Superior temporal gyrus (tissue), 1 donor: ENCODE results near the gene KRT82.

Experiments used
- DNase-seq: peaks from one replicate; pipeline ENCODE4 v3.0.0-alpha.2; 2016; ENCODE audit errors: extremely low spot score

KRT82 gene

GRCh38 chr12:52436000-52436827 is 30.1 kb upstream of the KRT82 start:
- no peak for DNase-seq

DNA sequence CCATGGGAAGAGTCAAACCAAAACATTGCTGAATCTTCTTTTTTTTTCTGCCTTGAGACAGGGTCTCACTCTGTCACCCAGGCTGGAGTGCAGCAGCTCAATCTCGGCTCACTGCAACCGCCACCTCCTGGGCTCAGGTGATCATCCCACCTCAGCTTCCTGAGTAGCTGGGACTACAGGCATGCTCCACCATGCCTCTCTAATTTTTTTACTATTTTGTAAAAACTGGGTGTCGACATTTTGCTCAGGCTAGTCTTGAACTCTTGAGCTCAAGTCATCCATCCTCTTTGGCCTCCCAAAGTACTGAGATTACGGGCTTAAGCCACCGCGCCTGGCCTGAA is 29.5 kb upstream of the KRT82 start:
- DNase-seq: no peak

GRCh38 chr12:52434760-52435530 is 28.8 kb upstream of the KRT82 start:
- no peak for DNase-seq

DNA sequence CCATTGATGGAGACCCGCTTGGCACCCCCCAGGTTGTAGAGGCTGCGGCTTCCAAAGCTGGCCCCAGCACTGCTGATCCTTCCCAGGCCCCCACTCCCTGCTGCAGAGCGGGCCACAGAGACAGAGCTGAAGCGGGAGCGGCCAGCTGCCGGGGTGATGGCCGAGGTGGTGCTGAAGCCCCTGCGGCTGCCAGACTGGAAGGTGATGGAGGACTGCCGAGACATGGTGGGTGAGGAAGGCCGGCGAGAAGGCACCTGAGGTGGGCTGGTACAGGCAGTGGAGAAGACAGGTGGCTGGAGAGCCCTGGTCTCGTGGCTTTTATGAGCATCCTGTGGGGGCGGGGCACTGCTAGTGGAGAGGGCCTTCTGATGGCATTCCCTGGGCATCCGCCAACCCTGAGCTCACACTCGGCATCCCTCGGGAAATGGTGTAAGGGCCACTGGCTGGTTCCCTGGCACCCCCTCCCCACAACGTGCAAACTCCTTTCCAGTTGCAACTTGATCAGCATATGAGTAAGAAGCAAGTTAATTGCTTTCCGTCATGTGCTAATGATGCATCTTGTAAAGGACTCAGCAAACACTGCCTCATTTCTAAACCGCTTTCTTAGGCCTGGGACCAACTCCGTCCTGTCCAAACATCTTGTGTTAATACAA is 28.1 kb upstream of the KRT82 start, which contains the start of gene KRT75:
Gene KRT75, minus strand, starts transcription at position 291 of the 653 bp plus-strand sequence. Its CDS starts 67 bp downstream, at position 224.
- no peak for DNase-seq

- no peak for DNase-seq
Observed at GRCh38 chr12:52433501-52434080, 27.5 kb upstream of the KRT82 start.

DNA sequence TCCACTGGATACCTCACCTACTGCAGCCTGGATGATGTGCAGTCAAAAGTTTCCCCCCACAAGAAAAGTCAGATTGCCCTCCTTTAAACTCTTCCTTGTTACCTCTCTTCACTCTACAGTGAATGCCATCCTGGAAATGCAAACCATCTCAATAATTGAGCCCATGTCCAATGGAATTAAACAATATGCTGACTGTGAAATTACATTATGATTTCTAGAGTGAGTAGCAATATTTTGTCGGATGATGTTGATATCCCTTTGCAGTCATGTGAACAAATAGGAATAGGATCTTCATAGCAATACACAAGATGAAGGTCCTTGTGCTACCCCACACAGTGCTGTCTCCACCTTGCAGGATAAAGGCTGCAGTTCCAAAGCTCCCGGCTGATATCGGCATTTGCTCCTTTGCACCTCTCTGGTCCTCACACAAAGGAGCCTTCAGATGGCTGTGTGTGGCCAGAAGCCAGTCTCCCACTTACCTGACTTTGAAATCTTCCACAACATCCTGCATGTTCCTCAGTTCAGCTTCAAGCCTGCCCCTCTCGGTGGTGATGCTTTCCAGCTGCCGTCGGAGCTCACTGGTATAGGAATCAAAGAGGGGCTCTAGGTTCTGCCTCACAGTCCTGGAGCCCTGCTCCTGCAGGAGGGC is 26.5 kb upstream of the KRT82 start:
- no peak for DNase-seq

GRCh38 chr12:52428121-52428520 is 22.0 kb upstream of the KRT82 start:
- no peak for DNase-seq

DNA sequence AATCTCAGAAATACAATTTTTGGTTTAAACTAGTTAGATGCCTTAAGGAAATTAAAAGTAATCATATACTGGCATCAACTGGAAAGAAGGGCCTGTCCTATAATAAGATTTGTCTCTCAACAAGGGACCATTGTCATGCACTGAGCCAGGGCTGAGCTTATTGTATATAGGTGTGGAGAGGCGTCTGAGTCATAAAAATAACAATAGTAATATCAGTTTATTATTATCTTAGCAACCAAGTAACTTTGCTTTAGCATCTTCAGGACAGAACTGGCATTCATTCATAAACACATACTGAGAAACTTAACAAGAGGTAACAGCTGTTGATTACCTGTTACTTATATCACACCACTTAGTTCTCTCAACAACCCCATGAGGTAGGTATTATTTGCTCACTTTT is 20.9 kb upstream of the KRT82 start:
- DNase-seq: no peak

- no peak for DNase-seq
Observed at GRCh38 chr12:52426034-52426433, 19.9 kb upstream of the KRT82 start.

DNA sequence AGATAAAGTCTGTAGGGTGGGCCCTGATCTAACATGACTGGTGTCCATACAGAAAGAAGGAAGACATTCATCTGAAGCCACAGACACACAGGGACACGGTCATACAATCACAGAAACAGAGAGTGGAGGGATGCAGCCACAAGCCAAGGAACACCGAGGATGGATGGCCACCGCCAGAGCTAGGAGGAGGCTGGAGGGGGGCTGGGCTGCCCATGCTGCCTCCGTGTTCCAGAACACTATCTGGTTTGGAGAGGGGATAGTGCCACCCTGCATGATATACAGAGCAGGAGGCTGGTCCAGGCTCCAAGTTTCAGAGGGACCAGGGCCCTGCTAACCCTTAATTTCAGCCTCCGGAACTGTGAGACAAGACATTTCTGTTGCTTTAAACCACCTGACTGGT is 19.3 kb upstream of the KRT82 start:
- DNase-seq: no peak

- no peak for DNase-seq
Observed at GRCh38 chr12:52423661-52424500, 17.7 kb upstream of the KRT82 start.

GRCh38 chr12:52423035-52423434 is 16.9 kb upstream of the KRT82 start:
- no peak for DNase-seq

DNA sequence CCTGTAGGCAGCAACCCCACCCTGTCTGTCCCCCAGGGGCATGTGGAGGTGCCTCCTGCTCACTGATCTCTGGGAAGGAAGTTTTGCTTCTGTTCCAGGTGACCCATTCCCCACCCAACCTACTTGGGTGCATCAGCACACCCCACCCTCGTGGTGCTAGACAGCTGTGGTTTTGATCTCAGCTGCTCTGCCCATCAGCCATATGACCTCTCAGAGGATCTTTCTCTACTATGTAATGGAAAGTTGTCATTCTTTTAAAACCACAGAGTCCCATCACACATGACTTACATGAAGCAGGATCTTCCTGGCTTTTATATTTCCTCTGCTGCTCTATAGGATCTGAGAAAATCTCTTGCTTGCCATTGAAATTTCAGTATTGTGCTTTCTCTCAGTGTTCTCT is 13.5 kb upstream of the KRT82 start:
- DNase-seq: no peak

- DNase-seq: no peak
Observed at GRCh38 chr12:52418576-52419110, 12.5 kb upstream of the KRT82 start.

DNA sequence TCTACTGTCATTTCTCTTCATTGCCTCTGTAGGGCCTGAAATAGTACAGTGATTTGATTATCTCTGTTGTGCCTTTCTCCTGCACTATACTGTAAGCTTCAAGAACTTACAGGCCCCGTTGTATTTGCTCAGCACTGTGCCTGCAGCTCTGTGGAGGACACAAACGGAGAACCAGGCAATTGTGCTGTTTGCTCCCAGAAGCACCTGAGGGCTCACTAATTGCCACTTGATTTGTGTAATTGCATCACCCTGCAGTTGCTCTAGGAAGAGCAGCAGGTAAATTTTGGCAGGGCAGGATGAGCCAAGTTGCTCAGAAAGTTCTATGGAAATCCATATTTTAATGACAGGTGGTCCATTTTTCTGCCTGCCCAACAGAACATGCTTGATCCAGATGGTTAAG is 11.6 kb upstream of the KRT82 start:
- no peak for DNase-seq

GRCh38 chr12:52416795-52417194 is 10.7 kb upstream of the KRT82 start:
- DNase-seq: no peak

GRCh38 chr12:52415870-52416750 is 10.0 kb upstream of the KRT82 start:
- DNase-seq: no peak

GRCh38 chr12:52414936-52415335 is 8.8 kb upstream of the KRT82 start:
- no peak for DNase-seq

GRCh38 chr12:52413782-52414345 is 7.7 kb upstream of the KRT82 start:
- DNase-seq: no peak
